ENCODE measurements around the gene SCARB1. TPM values are rescaled to one million over a fixed set of nuclear protein-coding genes. Genes with fewer than 3 reads are reported as not detected.
A peak's percentile ranks its signal among the peaks of the same experiment; 100 is the strongest.

Gene SCARB1
- total and polyA plus RNA-seq, 2 of the 13 experiments (the other 11 are each of a cell fraction or from before 2014, with no cell fraction given): 63.4 to 160 TPM

DNA sequence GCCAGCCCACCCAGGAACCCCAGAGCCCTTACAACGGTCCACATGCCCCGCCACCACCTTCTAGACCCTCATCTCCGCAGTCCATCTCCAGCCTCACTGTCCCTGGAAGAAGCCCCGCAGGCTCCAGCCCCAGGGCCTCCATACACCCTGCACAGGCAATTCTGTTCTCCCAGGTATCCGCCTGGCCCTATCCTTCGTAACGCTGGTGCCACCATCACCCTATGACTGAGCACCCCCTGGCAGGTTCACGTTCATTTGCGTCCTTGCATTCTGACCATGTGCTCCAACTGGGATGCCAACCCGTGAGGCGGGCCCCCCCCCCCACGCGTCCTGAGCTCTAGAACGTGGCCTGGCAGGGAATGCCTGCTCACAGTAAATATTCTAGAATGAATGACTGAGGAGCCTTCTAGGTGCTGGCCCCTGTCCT lies 675 bp upstream of the SCARB1 start (continued):
- TF ChIP-seq, protein P1, sequence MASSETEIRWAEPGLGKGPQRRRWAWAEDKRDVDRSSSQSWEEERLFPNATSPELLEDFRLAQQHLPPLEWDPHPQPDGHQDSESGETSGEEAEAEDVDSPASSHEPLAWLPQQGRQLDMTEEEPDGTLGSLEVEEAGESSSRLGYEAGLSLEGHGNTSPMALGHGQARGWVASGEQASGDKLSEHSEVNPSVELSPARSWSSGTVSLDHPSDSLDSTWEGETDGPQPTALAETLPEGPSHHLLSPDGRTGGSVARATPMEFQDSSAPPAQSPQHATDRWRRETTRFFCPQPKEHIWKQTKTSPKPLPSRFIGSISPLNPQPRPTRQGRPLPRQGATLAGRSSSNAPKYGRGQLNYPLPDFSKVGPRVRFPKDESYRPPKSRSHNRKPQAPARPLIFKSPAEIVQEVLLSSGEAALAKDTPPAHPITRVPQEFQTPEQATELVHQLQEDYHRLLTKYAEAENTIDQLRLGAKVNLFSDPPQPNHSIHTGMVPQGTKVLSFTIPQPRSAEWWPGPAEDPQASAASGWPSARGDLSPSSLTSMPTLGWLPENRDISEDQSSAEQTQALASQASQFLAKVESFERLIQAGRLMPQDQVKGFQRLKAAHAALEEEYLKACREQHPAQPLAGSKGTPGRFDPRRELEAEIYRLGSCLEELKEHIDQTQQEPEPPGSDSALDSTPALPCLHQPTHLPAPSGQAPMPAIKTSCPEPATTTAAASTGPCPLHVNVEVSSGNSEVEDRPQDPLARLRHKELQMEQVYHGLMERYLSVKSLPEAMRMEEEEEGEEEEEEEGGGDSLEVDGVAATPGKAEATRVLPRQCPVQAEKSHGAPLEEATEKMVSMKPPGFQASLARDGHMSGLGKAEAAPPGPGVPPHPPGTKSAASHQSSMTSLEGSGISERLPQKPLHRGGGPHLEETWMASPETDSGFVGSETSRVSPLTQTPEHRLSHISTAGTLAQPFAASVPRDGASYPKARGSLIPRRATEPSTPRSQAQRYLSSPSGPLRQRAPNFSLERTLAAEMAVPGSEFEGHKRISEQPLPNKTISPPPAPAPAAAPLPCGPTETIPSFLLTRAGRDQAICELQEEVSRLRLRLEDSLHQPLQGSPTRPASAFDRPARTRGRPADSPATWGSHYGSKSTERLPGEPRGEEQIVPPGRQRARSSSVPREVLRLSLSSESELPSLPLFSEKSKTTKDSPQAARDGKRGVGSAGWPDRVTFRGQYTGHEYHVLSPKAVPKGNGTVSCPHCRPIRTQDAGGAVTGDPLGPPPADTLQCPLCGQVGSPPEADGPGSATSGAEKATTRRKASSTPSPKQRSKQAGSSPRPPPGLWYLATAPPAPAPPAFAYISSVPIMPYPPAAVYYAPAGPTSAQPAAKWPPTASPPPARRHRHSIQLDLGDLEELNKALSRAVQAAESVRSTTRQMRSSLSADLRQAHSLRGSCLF (CRISPR knock-in tag; IDR thresholded peaks at IDR 0.05; ENCODE audit: borderline replicate concordance): no peak
- TF ChIP-seq, protein P2, sequence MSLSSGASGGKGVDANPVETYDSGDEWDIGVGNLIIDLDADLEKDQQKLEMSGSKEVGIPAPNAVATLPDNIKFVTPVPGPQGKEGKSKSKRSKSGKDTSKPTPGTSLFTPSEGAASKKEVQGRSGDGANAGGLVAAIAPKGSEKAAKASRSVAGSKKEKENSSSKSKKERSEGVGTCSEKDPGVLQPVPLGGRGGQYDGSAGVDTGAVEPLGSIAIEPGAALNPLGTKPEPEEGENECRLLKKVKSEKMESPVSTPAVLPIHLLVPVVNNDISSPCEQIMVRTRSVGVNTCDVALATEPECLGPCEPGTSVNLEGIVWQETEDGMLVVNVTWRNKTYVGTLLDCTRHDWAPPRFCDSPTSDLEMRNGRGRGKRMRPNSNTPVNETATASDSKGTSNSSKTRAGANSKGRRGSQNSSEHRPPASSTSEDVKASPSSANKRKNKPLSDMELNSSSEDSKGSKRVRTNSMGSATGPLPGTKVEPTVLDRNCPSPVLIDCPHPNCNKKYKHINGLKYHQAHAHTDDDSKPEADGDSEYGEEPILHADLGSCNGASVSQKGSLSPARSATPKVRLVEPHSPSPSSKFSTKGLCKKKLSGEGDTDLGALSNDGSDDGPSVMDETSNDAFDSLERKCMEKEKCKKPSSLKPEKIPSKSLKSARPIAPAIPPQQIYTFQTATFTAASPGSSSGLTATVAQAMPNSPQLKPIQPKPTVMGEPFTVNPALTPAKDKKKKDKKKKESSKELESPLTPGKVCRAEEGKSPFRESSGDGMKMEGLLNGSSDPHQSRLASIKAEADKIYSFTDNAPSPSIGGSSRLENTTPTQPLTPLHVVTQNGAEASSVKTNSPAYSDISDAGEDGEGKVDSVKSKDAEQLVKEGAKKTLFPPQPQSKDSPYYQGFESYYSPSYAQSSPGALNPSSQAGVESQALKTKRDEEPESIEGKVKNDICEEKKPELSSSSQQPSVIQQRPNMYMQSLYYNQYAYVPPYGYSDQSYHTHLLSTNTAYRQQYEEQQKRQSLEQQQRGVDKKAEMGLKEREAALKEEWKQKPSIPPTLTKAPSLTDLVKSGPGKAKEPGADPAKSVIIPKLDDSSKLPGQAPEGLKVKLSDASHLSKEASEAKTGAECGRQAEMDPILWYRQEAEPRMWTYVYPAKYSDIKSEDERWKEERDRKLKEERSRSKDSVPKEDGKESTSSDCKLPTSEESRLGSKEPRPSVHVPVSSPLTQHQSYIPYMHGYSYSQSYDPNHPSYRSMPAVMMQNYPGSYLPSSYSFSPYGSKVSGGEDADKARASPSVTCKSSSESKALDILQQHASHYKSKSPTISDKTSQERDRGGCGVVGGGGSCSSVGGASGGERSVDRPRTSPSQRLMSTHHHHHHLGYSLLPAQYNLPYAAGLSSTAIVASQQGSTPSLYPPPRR (CRISPR knock-in tag; IDR thresholded peaks at IDR 0.05; ENCODE audit: borderline replicate concordance): 0 out of 2 replicates have a peak, but pooled peaks have one; percentile 15
- TF ChIP-seq ZFP36 (IDR thresholded peaks at IDR 0.05; ENCODE audit: borderline replicate concordance, low read depth, low read length, partially characterized antibody) (no peak), HDAC2 (CRISPR knock-in tag; IDR thresholded peaks at IDR 0.05) (no peak), ZNF577 (CRISPR knock-in tag; IDR thresholded peaks at IDR 0.05; ENCODE audit: borderline replicate concordance, low read depth) (0 out of 2 replicates have a peak, but pooled peaks have one; percentile 72)
- TF ChIP-seq, protein P3, sequence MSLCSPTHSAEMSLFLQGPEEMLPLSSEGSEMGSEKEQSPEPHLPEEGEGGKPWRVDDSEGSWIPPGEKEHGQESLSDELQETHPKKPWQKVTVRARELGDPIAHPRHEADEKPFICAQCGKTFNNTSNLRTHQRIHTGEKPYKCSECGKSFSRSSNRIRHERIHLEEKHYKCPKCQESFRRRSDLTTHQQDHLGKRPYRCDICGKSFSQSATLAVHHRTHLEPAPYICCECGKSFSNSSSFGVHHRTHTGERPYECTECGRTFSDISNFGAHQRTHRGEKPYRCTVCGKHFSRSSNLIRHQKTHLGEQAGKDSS (CRISPR knock-in tag; IDR thresholded peaks at IDR 0.05; ENCODE audit: borderline replicate concordance, low read depth): 0 out of 2 replicates have a peak, but pooled peaks have one; percentile 43
